Activated CD4-positive, alpha-beta T cell treated with anti-CD3 and anti-CD28 coated beads, Interleukin-10, Interleukin-2, amounts not matched to agents 100 ng/mL and 50 ng/mL, durations not matched to agents 16 hours and 8 hours (primary cell): Measurements from ENCODE around the gene CMIP.

ENCODE experiments used
- DNase-seq: peaks from one replicate; pipeline ENCODE4 v3.0.0-alpha.2; 2020

CMIP gene

GRCh38 chr16:81645925-81646324, 201.3 kb downstream of the CMIP start:
- no peak for DNase-seq

GRCh38 chr16:81646561-81646960, 202.0 kb downstream of the CMIP start:
- DNase-seq: no peak

- DNase-seq: no peak
Observed at GRCh38 chr16:81647527-81647926, 202.9 kb downstream of the CMIP start.

- DNase-seq: no peak
Observed at GRCh38 chr16:81649561-81650184, 205.1 kb downstream of the CMIP start.

GRCh38 chr16:81650281-81650680, 205.7 kb downstream of the CMIP start:
- DNase-seq: no peak

GRCh38 chr16:81650982-81651562, 206.5 kb downstream of the CMIP start:
- DNase-seq: no peak

GRCh38 chr16:81651758-81652718, 207.4 kb downstream of the CMIP start:
- DNase-seq: no peak

- DNase-seq: no peak
Observed at GRCh38 chr16:81652798-81653505, 208.3 kb downstream of the CMIP start.

GRCh38 chr16:81654346-81654745, 209.7 kb downstream of the CMIP start:
- DNase-seq: no peak

- no peak for DNase-seq
Observed at GRCh38 chr16:81655469-81656162, 211.0 kb downstream of the CMIP start.

GRCh38 chr16:81657224-81657623, 212.6 kb downstream of the CMIP start:
- peak; percentile 16 for DNase-seq

- no peak for DNase-seq
Observed at GRCh38 chr16:81657781-81658180, 213.2 kb downstream of the CMIP start.

GRCh38 chr16:81658373-81658772, 213.8 kb downstream of the CMIP start:
- no peak for DNase-seq

- no peak for DNase-seq
Observed at GRCh38 chr16:81659249-81659648, 214.6 kb downstream of the CMIP start.

GRCh38 chr16:81661082-81661481, 216.5 kb downstream of the CMIP start:
- no peak for DNase-seq

- no peak for DNase-seq
Observed at GRCh38 chr16:81664153-81664552, 219.5 kb downstream of the CMIP start.

- no peak for DNase-seq
Observed at GRCh38 chr16:81665588-81665987, 221.0 kb downstream of the CMIP start.

GRCh38 chr16:81666113-81666512, 221.5 kb downstream of the CMIP start:
- no peak for DNase-seq

GRCh38 chr16:81668243-81669097, 223.9 kb downstream of the CMIP start:
- DNase-seq: no peak

- DNase-seq: no peak
Observed at GRCh38 chr16:81669473-81670350, 225.1 kb downstream of the CMIP start.
